ENCODE measurements around the gene PLEKHA7. TPM values are rescaled to one million over a fixed set of nuclear protein-coding genes. Genes with fewer than 3 reads are reported as not detected.
A peak's percentile ranks its signal among the peaks of the same experiment; 100 is the strongest.

PLEKHA7 gene
- polyA plus RNA-seq, 3 donors from 2014 or later, result 0.28 to 0.31 TPM; not detected in 1

DNA sequence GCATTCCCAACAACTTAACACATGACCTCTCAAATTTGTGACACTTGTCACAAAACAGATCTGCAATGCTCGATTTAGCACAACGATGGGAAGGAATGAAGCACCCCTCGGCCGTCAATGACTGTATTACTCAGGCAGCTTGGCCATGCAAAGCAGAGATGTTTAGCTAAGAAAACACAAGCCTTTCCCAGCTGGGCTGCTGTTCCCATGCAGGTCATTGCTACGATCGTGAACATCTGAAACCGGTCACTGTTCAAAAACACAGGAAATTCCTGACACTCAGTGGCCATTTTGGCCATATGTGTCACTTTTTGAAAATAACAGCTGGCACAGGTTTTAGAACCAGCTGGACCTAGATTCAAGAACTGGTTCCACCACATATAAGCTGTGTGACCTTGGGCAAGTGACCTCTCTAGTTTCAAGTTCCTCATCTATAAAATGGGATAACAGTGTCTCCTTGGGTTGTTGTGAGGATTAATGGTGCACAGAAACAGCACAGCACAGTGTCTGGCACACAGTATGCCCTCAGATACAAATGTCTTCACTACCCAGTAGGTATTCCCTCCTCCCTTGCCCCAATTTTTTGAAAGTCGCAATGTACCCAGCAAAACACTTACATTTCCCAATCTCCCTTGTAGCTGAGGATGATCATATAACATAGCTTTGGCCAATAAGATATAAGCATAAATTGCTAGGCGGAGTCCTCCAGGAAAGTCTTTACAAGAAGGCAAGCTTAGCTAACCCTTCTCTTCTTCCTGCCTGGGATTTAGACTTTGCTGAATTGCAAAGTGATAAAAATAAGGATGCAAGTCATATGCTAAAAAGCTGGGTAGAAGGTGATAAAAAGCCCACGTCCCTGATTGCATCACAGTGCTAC lies 182.7 kb downstream of the PLEKHA7 start:
- Mint-ChIP-seq H3K4me1 (no peaks in the 10 kb centered on the region), H3K9me3 (no peaks in the 10 kb centered on the region), H3K36me3 (no peaks in the 10 kb centered on the region), H3K4me3 (no peak overlapping the region), H3K27ac (no peak overlapping the region), H3K27me3 (ENCODE audit: low read depth in 3 of 3) (peaks cover 0 to 6% (median 0%) of the 10 kb centered on the region in 3 donors)
- no peak for DNase-seq

DNA sequence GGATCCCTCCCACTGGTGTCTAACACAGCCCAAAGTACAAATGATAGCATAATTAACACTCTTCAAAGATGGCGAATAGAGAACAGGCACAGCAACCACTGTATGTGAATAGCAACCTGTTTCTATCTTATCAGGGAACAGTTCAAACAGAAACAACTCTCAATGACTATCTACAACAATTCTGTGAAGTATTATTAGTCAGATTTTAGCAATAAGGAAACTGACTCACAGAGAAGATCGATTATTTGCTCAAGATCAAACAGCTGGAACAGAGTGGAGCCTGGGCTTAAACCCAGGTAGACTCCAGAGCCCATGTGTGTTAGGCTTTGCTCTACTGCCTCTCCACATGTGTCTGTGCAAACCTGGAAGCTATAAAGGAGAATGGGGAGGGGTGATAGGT lies 187.1 kb downstream of the PLEKHA7 start:
- Mint-ChIP-seq H3K27me3 (ENCODE audit: low read depth in 3 of 3) (peaks cover 0 to 8% (median 0%) of the 10 kb centered on the region in 3 donors), H3K4me3 (no peak overlapping the region), H3K9me3 (no peaks in the 10 kb centered on the region), H3K27ac (no peak overlapping the region), H3K4me1 (no peaks in the 10 kb centered on the region), H3K36me3 (no peaks in the 10 kb centered on the region)
- DNase-seq, result no peak

DNA sequence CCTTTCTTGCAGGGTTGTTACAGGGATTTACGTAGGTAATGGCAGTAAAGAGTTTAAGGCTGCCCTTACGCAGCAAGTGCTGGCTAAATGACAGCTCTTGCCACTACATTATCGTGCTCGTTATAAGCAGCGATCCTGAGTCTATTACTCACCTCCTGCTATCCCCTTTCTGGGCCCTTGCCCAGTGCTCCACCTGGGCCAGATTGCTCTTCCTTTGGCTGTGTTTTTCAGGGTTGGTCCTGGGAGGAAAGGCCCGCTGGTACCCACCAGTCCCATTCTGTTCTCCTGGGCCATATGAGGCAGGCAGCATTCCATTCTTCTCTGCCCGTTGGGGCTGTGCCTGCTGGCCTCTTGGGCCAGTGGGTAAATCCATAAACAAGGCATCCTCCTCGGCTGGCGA lies 188.2 kb downstream of the PLEKHA7 start:
- peaks cover 0 to 8% (median 1%) of the 10 kb centered on the region in 3 donors for H3K27me3 Mint-ChIP-seq (ENCODE audit: low read depth in 3 of 3)
- H3K27ac Mint-ChIP-seq, result no peak overlapping the region
- H3K36me3 Mint-ChIP-seq, result no peaks in the 10 kb centered on the region
- H3K4me3 Mint-ChIP-seq, result no peak overlapping the region
- DNase-seq, result no peak
- H3K9me3 Mint-ChIP-seq, result no peaks in the 10 kb centered on the region
- H3K4me1 Mint-ChIP-seq, result no peaks in the 10 kb centered on the region

DNA sequence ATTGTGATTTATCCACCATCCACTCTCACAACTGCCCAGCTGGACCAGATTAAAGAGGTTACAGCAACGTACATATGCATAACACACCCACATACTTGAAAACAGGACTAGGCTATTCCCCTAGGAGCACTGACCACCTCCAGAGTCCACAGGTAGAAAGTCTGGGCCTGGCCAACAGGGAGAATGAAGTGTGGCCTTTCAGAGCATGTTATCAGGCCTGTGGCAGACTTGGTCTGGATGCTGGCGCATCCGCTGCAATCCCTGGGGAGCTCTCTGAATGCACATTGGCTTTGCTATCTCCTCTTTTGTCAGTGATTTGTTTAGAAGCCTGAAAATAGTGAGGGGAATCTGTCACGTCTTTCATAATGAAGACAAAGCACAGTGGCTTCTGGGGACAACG lies 189.1 kb downstream of the PLEKHA7 start:
- no peaks in the 10 kb centered on the region for H3K36me3 Mint-ChIP-seq
- H3K27ac Mint-ChIP-seq, result no peak overlapping the region
- no peaks in the 10 kb centered on the region for H3K4me1 Mint-ChIP-seq
- H3K27me3 Mint-ChIP-seq (ENCODE audit: low read depth in 3 of 3), result peaks cover 3 to 4% (median 4%) of the 10 kb centered on the region in 3 donors
- no peaks in the 10 kb centered on the region for H3K9me3 Mint-ChIP-seq
- H3K4me3 Mint-ChIP-seq, result no peak overlapping the region
- no peak for DNase-seq

DNA sequence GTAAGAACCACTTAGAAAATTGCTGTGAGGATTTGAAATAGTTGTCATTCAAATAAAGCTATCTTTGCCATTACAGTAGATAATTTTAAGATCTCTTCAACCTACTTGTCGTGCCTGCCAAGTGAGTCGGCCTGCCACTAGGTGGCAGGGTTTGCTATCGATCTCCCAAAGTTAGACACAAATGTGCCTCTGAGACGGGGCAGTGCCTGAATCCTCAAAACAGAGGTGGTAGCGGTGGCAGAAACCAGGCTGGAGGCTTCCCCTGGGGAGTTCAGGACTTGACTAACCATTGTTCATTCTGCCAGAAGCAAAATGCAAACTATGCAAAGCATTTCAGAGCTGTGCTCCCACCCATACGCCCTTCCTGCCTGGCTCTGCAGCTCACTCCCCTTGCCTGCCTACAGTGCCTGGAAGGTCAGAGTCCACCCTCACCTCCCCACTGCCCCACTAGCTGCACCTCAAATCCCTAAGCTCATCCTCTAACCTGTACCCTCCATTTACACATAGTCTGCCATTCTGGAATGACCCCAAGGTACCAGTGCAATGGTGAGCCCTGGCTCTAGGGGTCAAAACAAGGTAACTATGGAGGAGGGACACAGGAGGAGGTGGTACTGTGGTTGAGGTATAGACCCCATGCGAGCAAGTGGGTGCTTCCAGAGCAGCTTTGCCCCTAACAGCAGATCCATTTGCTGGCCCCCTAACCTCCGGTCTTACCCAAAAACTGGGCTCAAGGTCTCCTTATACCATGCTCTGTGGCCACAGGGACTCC lies 193.7 kb downstream of the PLEKHA7 start:
- no peaks in the 10 kb centered on the region for H3K36me3 Mint-ChIP-seq
- H3K27ac Mint-ChIP-seq, result no peak overlapping the region
- no peaks in the 10 kb centered on the region for H3K4me1 Mint-ChIP-seq
- peak; percentile 6 to 12 (median 12) for DNase-seq
- H3K4me3 Mint-ChIP-seq, result no peak overlapping the region
- peaks cover 5 to 9% (median 6%) of the 10 kb centered on the region in 3 donors for H3K27me3 Mint-ChIP-seq (ENCODE audit: low read depth in 3 of 3)
- H3K9me3 Mint-ChIP-seq, result no peaks in the 10 kb centered on the region

DNA sequence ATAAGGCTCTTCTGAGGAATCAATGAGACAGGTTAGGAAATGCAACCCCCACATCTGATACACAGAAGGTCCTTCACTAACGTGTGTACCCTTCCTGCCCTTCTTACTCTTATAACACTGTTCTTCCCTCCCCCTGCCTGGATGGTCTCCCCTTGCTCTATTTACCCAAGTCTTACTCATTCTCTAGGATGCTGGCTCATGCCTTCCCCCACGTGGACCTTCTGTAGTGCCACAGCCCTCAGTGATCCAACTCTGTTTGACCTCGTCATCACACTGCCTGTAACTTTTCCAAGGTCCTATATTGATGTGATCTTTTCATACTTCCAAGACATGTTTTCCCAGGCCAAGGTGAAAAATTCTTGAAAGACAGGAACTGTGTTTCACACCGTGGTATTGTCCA lies 195.9 kb downstream of the PLEKHA7 start:
- DNase-seq, result no peak
- Mint-ChIP-seq H3K27me3 (ENCODE audit: low read depth in 3 of 3) (peaks cover 5 to 10% (median 6%) of the 10 kb centered on the region in 3 donors), H3K27ac (no peak overlapping the region), H3K36me3 (no peaks in the 10 kb centered on the region), H3K4me3 (no peak overlapping the region), H3K4me1 (no peaks in the 10 kb centered on the region), H3K9me3 (no peaks in the 10 kb centered on the region)

DNA sequence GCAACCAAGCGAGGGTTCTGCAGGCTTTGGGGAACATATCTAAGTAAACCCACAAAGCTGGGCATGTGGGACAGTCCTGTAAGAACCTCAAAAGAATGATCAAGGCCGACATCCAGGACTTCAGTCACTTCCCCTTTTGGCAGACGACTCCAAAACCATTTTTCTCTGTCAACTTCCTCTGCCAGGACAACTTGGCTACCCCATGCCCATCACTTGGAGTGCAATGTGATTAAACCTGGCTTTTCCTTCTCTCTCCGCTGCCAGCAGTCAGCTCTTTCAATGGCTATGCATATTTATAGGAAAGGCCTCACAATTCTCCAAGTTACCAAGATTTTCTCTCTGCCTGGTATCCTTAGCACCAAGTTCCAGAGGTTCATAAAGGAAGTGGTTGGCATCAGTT lies 196.9 kb downstream of the PLEKHA7 start:
- Mint-ChIP-seq H3K4me1 (no peaks in the 10 kb centered on the region), H3K9me3 (no peaks in the 10 kb centered on the region), H3K27ac (no peak overlapping the region), H3K36me3 (no peaks in the 10 kb centered on the region), H3K27me3 (ENCODE audit: low read depth in 3 of 3) (peaks cover 5 to 10% (median 6%) of the 10 kb centered on the region in 3 donors), H3K4me3 (no peak overlapping the region)
- no peak for DNase-seq

DNA sequence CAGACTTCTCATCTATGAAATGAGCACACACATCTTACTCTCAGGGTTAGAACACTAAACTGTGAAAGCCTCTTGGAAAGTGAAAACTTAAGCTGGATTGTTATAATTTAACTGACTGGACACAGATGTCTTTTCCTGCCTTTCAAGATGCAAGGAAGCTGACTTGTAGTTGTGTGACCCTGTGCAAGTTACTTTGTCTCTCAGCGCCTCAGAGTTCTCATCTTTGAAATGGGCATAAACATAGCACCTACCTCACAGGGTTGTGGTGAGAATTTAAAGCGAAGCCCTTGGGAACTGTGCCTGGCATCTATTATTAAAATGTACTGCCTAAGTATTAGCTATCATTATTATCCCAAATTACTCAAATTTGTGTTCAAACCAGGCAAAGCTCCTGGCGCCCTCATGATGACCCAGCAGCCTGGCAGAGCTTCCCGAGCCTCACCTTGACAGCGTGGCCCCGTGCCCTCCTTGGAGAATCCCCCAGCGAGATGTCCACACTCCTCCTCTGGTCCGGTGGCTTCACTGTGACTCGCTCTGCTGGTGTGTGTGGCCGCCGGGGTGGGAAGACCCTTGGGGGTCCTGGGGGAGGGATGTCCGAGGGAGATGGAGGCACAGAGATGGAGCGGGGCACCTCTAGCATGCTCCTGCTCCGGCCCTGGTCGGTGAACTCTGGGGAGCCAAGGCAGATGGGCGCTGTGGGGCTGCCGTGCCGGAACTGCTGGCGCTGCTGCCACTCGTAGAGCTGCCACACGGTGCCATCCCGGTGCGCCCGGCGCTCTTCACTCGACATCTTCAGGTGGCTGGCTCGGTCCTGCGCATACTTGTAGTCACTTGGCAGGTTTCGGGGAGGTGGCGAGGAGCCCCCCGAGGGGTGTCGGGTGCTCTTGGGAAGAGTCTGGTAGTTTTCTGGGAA lies 197.6 kb downstream of the PLEKHA7 start:
- Mint-ChIP-seq H3K4me3 (no peak overlapping the region), H3K4me1 (no peaks in the 10 kb centered on the region), H3K36me3 (no peaks in the 10 kb centered on the region), H3K9me3 (no peaks in the 10 kb centered on the region), H3K27me3 (ENCODE audit: low read depth in 3 of 3) (peaks cover 5 to 12% (median 6%) of the 10 kb centered on the region in 3 donors), H3K27ac (no peak overlapping the region)
- DNase-seq, result no peak

DNA sequence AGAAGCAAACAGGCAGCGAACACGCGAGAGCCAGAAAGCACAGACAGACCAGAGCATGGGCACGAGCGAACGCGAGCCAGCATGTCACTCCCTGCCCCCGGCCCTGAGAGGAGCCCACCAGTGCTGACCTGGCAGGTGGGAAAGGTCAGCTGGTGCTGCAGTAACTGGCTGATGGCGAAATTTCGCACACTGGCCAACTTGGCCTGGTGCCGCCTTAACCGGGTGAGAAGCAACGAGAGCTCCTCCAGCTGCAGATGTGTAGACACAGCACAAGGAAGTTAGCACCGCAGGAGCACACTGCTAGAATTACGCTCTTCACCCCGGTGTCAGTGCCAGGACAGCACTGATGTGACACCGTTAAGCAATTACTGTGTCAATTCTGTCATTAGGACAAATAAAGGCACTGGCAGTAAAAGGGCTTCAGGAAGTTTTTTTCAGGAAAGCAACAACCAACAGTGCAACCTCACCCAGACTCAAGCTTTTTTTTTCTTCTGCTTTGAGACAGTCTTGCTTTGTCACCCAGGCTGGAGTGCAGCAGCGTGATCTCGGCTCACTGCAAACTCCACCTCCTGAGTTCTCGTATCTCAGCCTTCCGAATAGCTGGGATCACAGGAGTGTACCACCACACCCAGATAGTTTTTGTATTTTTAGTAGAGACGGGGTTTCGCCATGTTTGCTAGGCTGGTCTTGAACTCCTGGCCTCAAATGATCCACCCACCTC lies 199.0 kb downstream of the PLEKHA7 start:
- no peaks in the 10 kb centered on the region for H3K36me3 Mint-ChIP-seq
- no peak overlapping the region for H3K4me3 Mint-ChIP-seq
- no peak overlapping the region for H3K27ac Mint-ChIP-seq
- DNase-seq, result no peak
- no peaks in the 10 kb centered on the region for H3K9me3 Mint-ChIP-seq
- H3K27me3 Mint-ChIP-seq (ENCODE audit: low read depth in 3 of 3), result peaks cover 2 to 12% (median 2%) of the 10 kb centered on the region in 3 donors
- no peaks in the 10 kb centered on the region for H3K4me1 Mint-ChIP-seq

DNA sequence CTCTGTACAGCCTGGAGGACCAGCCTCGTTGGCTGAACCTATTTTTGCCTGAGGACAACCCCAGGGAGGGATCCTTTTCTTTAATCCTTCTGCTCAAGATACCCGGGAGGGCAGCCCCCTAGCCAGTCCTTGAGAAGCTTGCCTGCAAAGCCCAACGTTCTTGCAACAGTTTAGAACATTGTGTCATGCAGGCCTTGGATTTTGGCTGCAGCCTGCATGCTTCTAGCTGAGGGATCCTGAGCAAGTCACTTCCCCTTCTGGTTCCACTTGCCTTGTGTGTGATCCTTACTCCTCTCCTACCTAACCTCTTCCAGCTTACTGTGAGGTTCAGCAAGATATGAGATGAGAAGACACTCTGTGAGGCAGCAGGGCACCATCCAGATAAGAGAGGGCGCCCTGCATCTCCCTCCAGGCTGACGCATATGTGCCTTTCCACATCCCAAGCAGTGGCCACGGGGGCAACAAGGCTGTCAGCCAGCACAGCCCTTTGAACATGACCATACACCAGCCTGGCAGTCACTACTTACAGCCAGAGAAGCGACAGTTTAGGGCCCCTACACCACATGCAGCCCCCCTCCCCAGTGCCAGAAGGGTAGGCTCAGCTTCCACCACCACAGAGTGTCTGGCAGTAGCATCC lies 199.7 kb downstream of the PLEKHA7 start:
- Mint-ChIP-seq H3K36me3 (no peaks in the 10 kb centered on the region), H3K27me3 (ENCODE audit: low read depth in 3 of 3) (peaks cover 1 to 12% (median 2%) of the 10 kb centered on the region in 3 donors), H3K4me1 (no peaks in the 10 kb centered on the region), H3K27ac (no peak overlapping the region), H3K9me3 (no peaks in the 10 kb centered on the region), H3K4me3 (no peak overlapping the region)
- no peak for DNase-seq

DNA sequence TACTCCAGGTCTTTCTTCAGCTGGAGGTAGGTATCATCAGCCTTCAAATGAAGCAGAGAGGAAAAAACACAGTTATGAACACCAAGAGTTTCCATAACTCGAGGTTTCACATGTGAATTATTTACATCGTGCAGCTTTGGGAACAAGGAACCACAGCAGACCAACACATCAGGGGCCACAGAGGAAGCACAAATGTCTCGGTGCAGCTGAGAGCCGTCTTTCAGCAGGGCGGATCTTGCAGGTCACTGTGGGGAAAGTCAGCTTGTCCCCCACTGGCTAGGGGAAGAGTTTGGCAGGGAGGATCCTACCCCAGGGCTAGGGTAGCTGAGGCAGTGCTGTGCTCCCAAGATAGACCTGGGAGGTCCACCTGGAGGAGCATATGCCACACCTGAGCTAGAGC lies 201.1 kb downstream of the PLEKHA7 start:
- Mint-ChIP-seq H3K36me3 (no peaks in the 10 kb centered on the region), H3K9me3 (no peaks in the 10 kb centered on the region), H3K4me3 (no peak overlapping the region), H3K27ac (no peak overlapping the region), H3K4me1 (no peaks in the 10 kb centered on the region), H3K27me3 (ENCODE audit: low read depth in 3 of 3) (peaks cover 0 to 12% (median 2%) of the 10 kb centered on the region in 3 donors)
- no peak for DNase-seq

DNA sequence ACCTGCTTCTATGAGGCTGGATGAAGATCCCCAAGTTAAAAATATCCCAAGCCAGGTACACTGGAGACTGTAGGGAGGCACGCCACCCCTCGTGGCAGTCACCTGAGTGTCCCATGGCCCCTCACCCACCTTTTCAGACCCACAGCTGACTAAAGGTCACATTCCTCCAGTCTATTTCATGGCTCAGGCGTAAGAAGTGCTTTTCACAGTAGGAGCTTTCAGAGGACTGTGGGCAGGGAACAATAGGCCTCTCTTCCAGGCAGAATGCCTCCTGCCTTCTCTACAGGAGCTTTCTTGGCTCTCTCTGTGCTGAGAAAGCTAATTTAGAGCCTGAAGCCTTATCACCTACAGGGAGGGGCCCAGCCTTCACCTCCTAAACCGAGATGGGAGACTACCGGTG lies 201.9 kb downstream of the PLEKHA7 start:
- no peaks in the 10 kb centered on the region for H3K9me3 Mint-ChIP-seq
- no peaks in the 10 kb centered on the region for H3K4me1 Mint-ChIP-seq
- no peak for DNase-seq
- H3K27me3 Mint-ChIP-seq (ENCODE audit: low read depth in 3 of 3), result peaks cover 0 to 14% (median 3%) of the 10 kb centered on the region in 3 donors
- no peak overlapping the region for H3K27ac Mint-ChIP-seq
- H3K36me3 Mint-ChIP-seq, result no peaks in the 10 kb centered on the region
- H3K4me3 Mint-ChIP-seq, result no peak overlapping the region

Data from immature natural killer cell (primary cell).